ENCODE measurements around the gene ZNF561.

Gene ZNF561

GRCh38 chr19:9580728-9581127 is 40.3 kb downstream of the ZNF561 start:
- no peak overlapping the region for H3K4me3 ChIP-seq (ENCODE audit: low read length)
- TF ChIP-seq CTCF (conservative IDR thresholded peaks at IDR 0.05; ENCODE audit: low read length), result no peak
- DNase-seq (ENCODE audit: low read depth), result no peak

DNA sequence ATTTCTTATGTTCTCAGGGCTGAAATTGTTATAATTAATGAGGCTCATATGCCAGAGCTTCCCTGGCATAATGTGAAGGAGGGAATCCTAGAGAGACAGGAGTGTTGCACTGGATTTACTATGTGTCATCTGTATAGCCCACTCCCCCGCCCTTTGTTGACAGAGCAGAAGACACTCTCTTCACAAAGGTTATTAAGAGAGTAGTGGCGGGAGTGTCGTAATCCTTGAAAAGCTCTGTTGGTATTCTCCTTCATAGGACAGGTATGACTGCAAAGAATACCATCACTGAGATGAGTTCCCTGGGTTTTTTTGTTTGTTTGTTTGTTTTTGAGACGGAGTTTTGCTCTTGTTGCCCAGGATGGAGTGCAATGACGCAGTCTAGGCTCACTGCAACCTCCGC is 50.8 kb downstream of the ZNF561 start:
- no peak for DNase-seq (ENCODE audit: low read depth)
- no peak overlapping the region for H3K4me3 ChIP-seq (ENCODE audit: low read length)
- no peak for TF ChIP-seq CTCF (conservative IDR thresholded peaks at IDR 0.05; ENCODE audit: low read length)

DNA sequence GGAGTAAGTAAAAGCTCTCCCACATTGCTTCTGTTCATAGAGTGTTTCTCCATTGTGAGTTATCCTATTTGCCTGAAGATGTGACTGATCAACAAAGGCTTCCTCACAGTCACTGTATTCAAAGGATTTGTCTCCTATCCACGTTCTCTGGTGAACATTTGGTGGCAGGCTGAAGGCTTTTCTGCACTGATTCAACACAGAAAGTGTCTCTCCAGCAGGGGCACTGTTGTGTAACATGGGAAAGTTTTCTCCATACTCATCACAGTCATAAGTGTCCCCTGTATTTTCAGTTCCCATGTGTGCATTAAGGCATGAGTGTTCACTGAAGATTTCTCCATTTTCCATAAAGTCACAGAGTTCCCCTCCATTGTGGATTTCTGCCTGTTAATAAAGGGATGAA is 54.3 kb downstream of the ZNF561 start:
- no peak for TF ChIP-seq CTCF (conservative IDR thresholded peaks at IDR 0.05; ENCODE audit: low read length)
- H3K4me3 ChIP-seq (ENCODE audit: low read length), result no peak overlapping the region
- no peak for DNase-seq (ENCODE audit: low read depth)

DNA sequence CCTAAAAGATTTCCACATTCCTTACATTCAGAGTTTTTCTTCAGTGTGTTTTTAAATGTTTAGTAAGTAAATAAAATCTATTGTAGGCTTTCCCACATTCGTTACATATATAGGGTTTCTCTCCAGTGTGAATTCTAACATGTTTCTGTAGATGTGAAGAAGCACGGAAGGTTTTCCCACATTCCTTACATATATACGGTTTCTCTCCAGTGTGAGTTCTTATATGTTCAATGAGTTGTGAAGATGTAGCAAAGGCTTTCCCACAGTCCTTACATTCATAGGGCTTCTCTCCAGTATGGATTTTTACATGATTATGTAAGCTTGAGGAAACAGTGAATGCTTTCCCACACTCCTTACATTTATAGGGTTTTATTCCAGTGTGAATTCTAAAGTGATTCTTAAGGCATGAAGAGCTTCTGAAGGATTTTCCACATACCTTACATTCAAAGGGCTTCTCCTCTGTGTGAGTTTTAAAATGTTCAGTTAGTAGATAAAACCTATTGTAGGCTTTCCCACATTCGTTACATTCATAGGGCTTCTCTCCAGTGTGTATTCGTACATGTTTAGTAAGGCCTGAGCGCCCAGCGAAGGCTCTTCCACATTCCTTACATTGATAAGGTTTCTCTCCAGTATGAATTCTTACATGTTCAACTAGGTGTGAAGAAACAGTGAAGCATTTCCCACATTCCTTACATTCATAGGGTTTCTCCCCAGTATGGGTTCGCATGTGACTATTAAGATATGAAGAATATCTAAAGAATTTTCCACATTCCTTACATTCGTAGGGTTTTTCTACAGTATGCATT is 54.9 kb downstream of the ZNF561 start:
- TF ChIP-seq CTCF (conservative IDR thresholded peaks at IDR 0.05; ENCODE audit: low read length), result no peak
- peak; percentile 3 for DNase-seq (ENCODE audit: low read depth)
- no peak overlapping the region for H3K4me3 ChIP-seq (ENCODE audit: low read length)

Data from AG10803 (cell line).